GM18498 (cell line): ENCODE data around the gene PHOSPHO1.

Experiments used
- ATAC-seq: cut with Tn5 transposase; IDR thresholded peaks from one replicate; pipeline ENCODE4 v1.9.1; 2021; ENCODE audit warnings: mild to moderate bottlenecking, moderate library complexity; ENCODE audit not compliant: unreplicated experiment

PHOSPHO1 gene

GRCh38 chr17:49218941-49219913, 11.4 kb downstream of the PHOSPHO1 start:
- peak; percentile 38 for ATAC-seq

GRCh38 chr17:49217651-49218413, 12.8 kb downstream of the PHOSPHO1 start:
- ATAC-seq, result peak; percentile 54

DNA sequence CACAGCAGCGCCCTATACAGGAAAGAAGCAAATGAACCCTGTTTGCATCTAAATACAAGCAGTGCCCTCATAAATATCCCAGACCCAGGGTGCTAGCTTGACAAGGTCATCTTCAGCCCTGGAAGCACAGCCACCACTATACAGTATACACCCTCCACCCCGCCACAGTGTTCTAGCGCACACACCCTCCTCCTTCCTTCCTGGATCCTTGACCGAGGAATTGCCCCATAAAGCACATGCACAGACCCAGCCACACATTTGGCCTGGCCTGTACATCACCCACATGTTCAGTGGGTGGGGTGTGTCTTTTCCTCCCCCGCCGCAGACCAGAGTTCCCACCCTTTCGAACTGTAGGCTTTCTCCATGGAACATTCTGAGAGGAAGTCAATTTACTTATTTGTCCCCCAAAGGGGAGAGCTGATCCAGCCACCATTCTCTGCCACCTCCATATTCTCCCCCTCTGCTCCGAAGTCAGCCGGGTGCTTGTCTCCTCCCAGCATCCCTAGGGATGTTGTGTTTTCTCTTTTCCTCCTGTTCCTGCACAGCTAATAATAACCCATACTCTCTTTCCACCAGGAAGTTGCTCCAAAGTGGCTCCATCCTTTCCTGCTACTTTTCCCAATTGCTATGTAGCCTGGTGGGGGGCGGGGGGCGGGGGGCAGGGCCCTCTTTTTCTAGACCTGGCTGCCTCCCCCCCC, 13.5 kb downstream of the PHOSPHO1 start:
- ATAC-seq, result no peak

DNA sequence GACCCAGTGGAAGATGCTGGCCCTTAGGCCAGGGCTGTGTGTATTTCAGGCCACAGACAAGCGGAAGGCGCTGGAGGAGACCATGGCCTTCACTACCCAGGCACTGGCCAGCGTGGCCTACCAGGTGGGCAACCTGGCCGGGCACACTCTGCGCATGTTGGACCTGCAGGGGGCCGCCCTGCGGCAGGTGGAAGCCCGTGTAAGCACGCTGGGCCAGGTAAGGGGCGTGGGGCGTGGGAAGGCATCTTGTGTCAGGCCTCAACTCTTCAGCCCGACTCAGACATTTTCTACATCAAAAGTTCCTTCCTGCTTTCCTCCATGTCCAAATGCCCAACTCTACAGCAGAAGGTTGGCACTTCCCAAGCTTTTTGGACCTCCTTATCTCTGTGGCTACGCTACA, 14.1 kb downstream of the PHOSPHO1 start:
- ATAC-seq, result no peak

DNA sequence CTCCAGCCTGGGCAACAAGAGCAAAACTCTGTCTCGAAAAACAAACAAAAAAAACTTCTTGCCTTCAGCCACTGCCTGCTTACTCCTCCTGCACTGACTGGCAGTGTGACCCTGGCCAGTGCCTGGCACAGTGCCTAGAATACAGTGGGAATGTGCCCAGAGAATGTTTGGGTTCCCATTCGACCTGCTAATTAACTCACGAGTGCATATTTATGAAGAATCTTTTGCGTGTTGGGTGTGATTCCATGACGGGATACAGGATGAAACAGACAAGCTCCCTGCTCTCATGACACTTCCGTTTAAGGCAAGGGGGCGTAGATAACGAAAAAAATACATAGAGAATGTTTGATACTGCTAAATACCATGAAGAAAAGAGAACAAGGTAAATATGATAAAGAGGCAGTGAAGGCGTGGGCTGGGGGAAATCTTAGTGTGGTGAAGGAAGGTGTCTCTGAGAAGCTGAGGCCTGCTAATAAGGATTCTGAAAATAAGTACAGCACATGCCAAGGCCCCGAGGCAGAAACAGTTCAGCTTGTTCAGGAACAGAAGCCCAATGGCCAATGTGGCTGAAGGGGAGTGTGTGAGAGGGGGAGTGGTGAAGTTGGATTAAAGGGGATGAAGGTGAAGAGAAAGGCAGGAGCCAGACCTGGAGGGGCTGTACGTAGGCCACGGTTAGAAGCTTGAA, 15.8 kb downstream of the PHOSPHO1 start:
- ATAC-seq, result no peak

GRCh38 chr17:49213847-49214246, 16.7 kb downstream of the PHOSPHO1 start:
- ATAC-seq, result no peak

GRCh38 chr17:49213399-49213798, 17.2 kb downstream of the PHOSPHO1 start:
- ATAC-seq, result no peak

DNA sequence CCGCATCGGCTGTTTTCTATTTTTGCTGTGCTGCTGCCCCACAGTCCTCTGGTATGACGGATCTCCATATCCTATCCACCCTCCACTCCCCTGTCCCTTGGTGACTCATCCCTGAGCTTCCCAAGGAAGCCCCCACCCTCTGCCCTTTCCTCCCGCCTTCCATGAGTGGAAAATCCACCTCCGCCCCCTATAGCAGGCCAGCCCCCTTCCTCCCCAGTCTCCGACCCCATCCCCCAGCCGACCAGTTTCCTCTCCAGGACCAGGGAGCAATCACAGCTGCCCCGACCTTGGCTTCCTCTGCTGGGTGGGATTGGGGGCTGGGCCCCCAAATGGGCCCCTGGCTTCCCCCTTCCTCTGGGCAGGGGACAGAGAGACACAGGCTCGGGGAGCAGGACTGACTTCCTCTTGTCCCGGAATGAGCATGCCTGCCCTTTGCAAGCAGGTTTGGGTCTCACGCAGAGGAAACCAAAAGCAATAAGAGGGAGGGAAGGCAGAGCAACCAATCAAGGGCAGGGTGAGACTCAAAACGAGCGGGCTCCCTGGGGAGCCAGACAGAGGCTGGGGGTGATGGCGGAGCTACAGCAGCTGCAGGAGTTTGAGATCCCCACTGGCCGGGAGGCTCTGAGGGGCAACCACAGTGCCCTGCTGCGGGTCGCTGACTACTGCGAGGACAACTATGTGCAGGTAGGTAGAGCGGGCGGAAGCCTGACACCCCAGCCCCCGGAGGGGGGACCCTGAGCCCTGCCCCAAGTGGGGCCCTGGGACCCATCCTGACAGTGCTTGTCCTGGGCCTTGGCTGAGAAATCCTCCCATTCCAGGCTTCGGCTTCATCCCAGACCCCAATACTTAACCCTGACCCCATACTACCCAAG, 20.2 kb downstream of the PHOSPHO1 start, which contains the start of the genes ABI3 and GNGT2:
ABI3 (plus strand) TSS at position 550 of the 872 bp plus-strand sequence; CDS start at position 568, 18 bp downstream.
GNGT2 (minus strand) TSS at position 417 of the 872 bp plus-strand sequence. CDS start 3,152 bp downstream, outside the sequence.
- peak; percentile 86 for ATAC-seq

- no peak for ATAC-seq
Observed at GRCh38 chr17:49209061-49209571, 21.5 kb downstream of the PHOSPHO1 start.

GRCh38 chr17:49204516-49204915, 26.1 kb downstream of the PHOSPHO1 start:
- ATAC-seq, result no peak

DNA sequence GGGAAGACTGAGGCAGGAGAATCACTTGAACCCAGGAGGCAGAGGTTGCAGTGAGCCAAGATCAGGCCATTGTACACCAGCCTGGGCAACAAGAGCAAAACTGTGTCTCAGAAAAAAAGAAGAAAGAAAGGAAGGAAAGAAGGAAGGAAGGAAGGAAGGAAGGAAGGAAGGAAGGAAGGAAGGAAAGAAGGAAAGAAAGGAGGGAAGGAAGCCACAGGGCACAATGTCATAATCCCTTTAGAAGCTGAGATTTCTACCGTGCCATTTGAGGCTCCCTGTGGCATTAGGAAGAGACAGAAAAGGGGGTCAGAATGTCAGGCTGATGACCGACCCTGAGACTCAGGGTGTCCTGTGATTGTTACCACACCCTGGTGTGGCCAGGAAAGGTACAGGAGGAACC, 26.8 kb downstream of the PHOSPHO1 start:
- no peak for ATAC-seq

DNA sequence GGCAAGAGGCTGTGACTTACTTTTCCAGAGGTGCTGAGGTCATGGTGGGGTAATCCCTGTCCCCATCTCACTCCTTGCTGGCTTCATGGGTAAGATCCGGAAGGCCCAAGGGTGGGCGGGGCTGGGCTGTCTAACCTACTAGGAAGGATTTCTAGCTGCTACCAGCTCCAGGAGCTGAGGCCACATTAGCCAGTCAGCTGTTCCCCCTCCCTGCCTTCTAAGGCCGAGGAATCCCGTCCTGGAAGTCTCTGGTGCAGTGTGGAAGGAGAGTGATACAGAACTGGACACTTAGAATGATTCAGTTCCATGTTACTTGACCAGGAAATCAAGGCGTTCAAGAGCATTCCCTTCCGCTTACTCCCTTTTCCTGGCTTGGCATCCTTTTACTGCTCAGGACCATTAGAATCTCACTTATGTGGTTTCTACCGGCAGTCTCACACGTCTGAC, 29.1 kb downstream of the PHOSPHO1 start:
- ATAC-seq, result no peak

DNA sequence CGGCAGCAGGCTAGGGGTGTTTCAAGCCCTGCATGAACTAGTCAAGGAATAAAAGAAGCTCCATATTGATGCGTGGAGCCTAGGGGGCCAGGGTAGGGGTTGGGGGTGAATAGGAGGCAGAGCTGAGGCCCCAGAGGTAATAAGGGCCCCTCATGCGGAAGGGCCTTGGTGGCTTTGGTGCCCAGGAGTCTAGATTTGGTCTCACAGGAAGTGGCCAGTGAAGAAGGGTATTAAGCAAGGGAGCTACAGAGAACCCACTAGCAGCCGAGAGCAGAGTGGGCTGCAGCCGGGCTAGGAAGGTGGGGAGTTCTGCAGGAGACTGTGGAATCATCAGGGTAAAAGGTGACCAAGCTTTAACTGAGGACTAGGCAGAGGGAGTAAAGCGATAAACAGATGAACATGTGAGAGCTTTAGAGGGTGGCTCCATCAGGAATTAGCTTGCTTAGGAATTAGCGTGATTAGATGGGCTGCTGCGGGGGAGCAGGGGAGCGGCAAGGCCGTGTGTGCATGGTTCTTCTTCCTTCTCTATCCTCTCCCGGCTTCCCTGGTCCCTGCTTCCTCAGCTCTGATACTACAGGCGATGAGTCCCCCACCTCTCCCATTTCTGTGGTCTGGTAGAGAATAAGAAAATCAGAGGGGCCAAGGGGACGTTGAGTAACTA, 30.0 kb downstream of the PHOSPHO1 start:
- ATAC-seq, result no peak

- no peak for ATAC-seq
Observed at GRCh38 chr17:49198211-49198610, 32.4 kb downstream of the PHOSPHO1 start.

- no peak for ATAC-seq
Observed at GRCh38 chr17:49197346-49197998, 33.1 kb downstream of the PHOSPHO1 start.

- ATAC-seq, result no peak
Observed at GRCh38 chr17:49196520-49196919, 34.1 kb downstream of the PHOSPHO1 start.

- no peak for ATAC-seq
Observed at GRCh38 chr17:49195751-49196150, 34.8 kb downstream of the PHOSPHO1 start.

- no peak for ATAC-seq
Observed at GRCh38 chr17:49194297-49194607, 36.3 kb downstream of the PHOSPHO1 start.
